Measurements from ENCODE around the gene PAX5.

Gene PAX5

DNA sequence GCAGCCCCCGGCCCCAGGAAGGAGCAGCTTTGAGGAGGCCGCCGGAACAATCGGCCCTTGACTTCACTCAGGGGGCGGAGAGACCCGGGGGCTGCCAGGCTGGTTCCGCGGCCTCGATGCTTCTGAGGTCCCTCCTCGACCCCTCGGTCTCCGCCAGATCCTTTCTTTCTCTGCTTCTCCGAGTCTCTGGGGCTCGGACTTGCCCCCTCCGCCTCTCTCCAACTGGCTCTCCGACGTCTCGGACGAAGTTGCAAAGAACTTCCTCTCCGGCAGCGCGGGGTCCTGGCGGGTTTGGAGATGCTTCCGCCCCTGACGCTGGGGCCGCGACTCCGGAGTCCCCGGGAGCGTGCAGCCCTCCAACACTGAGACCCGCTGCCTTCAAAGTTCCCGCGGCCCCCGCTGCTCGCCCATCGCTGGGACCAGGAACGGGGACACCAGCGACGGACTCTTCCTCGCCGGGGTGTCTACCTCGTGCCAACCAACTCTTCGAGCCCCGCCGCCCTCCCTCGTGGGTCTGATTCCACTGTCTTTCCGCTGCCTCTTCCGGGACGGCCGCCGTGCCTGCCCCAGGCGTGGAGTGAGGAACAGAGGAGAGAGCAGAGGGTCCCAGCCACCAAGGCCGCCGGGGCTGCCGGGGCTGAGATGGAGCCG is 7.0 kb downstream of the PAX5 start:
- DNase-seq (ENCODE audit: extremely low read depth, low read depth), result no peak

GRCh38 chr9:37026113-37026930 is 7.7 kb downstream of the PAX5 start:
- no peak for DNase-seq (ENCODE audit: extremely low read depth, low read depth)
- no peak for TF ChIP-seq CTCF (IDR thresholded peaks at IDR 0.05; ENCODE audit: low read depth, low read length)

More for the DNA sequence above, 7.0 kb downstream of the PAX5 start:
- TF ChIP-seq CTCF (IDR thresholded peaks at IDR 0.05; ENCODE audit: low read depth, low read length), result no peak

DNA sequence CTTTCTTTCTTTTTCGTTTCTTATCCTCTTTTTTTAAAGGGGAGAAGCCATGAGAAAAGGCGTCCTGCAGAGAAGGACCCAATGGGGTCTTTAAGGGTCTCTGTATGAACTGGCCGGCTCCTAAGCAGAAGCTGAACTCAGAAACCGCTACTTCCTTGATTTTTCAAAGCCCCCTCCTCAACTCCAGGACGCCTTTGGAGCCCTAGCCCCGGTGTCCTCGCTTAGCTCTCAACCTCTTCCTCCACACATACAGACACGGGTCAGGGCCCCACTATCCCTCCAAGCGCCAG is 8.3 kb downstream of the PAX5 start:
- no peak for TF ChIP-seq CTCF (IDR thresholded peaks at IDR 0.05; ENCODE audit: low read depth, low read length)
- no peak for DNase-seq (ENCODE audit: extremely low read depth, low read depth)

DNA sequence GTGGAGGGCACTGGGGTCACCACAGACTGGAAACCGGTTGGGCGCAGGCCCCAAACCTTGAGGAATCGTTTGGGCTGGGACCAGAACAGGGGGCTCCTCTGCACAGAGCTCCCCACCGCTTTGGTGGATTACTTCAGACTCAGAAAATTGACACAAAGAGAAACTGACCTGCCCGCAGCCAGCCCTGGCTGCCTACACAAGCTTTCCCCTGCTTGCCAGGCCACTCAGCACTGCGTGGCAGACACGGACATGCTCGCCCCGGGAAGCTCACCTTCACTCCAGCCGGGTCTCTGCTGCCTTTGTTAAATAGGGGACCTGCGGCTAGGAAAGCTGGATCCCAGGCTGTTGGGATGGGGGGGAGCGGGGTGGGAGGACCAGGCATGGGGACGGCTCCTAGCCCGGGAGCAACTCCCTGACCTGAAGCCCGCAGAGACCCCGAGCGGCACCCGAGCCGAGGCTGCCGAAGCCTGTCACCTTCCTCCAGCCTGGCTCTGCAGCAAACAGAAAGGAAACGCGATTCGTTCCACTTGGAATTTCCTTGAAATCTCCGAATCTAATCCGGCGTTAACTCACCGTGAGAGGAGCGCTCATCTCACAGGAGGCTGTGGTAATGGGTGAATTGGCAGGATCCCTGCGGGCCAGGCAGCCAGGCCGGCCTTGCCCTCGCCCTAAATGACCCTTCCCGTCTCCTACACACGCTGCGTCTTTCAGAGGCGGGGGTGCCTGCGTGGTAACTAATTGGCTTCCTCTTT is 8.8 kb downstream of the PAX5 start:
- no peak for TF ChIP-seq CTCF (IDR thresholded peaks at IDR 0.05; ENCODE audit: low read depth, low read length)
- DNase-seq (ENCODE audit: extremely low read depth, low read depth), result no peak

DNA sequence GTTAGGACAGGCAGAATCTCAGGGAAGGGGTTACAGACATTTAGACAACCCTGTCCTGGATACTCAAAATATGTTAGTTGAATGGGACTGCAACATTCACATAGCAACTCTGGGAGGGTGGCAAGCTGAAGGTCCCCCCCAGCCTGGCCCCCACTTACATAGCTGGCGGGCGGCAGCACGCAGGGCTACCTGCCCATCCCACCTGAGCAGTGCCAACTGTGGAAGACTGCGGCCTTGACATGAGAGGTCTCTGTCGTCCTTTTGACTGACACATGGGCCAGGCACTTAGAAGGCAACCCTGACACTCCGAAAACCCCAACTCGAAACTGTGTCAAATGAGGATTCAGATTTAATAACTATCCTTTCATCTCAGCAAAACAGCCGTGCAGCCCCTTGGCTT is 16.5 kb downstream of the PAX5 start:
- TF ChIP-seq CTCF (IDR thresholded peaks at IDR 0.05; ENCODE audit: low read depth, low read length), result no peak
- no peak for DNase-seq (ENCODE audit: extremely low read depth, low read depth)

GRCh38 chr9:37011530-37011929 is 22.5 kb downstream of the PAX5 start:
- DNase-seq (ENCODE audit: extremely low read depth, low read depth), result no peak
- TF ChIP-seq CTCF (IDR thresholded peaks at IDR 0.05; ENCODE audit: low read depth, low read length), result no peak

DNA sequence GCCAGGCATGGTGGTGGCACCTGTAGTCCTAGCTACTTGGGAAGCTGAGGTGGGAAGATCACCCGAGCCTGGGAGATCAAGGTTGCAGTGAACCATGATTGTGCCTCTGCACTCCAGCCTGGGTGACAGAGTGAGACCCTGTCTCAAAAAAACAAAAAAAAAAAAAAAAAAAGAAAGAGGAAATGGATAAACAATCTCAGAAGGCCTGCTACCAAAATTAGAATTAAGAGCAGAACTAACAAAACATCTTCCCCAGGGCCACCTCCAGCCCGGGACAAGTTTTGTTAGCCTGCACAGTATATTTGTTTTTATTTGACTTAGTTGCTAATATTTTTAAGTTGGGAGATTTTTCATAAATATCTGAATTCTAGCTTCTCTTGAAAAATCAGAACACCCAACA is 23.1 kb downstream of the PAX5 start:
- no peak for TF ChIP-seq CTCF (IDR thresholded peaks at IDR 0.05; ENCODE audit: low read depth, low read length)
- no peak for DNase-seq (ENCODE audit: extremely low read depth, low read depth)

All from AG09319 (cell line).